HepG2 (cell line): ENCODE data around the gene ZNF644. TPM values are rescaled to one million over a fixed set of nuclear protein-coding genes. Genes with fewer than 3 reads are reported as not detected.

Experiments
- ATAC-seq: fragments of 200-7000 bp; cut with Tn5 transposase; 3 replicates; pipeline ENCODE4 v1.9.1; 2020; ENCODE audit warnings: mild to moderate bottlenecking, moderate library complexity
- BruUV-seq: library from RNA; stranded (reverse); fragments of 400-500 nt; replicated peaks from 2 replicates; lab custom pipeline; 2021; lab: Mats Ljungman, UMichigan
- CTCF ChIA-PET: fragments of 300-600 bp; formaldehyde crosslinking; extraction: SDS; loops from one replicate; lab custom pipeline; 2021; ENCODE audit warnings: low total read pairs, inconsistent platforms, low intra/inter-chr PET ratio; lab: Yijun Ruan, JAX
- POLR2A ChIA-PET: fragments of 350-600 bp; sonication (Branson Sonifier 250); formaldehyde crosslinking; loops from one replicate; lab custom pipeline; 2020; ENCODE audit warnings: antibody characterized with exemption, inconsistent platforms; lab: Yijun Ruan, JAX
- DNase-seq: peaks from one replicate; pipeline ENCODE4 v3.0.0-alpha.2; 2015; ENCODE audit warnings: low spot score
- FAIRE-seq: peaks from 3 replicates; lab custom pipeline; 2011; peaks lifted over from hg19 to GRCh38; lab: Jason Lieb, UNC
- H2AFZ ChIP-seq: one replicate; pipeline ENCODE4 v1.6.1; 2011; ENCODE audit warnings: low read length, inconsistent platforms
- H3K27ac ChIP-seq: fragments of 300-600 bp; 3 replicates; pipeline ENCODE4 v1.8.0; 2011; ENCODE audit warnings: mixed run types, mild to moderate bottlenecking, mixed read lengths, low read length, inconsistent platforms; ENCODE audit not compliant: insufficient read depth; ENCODE audit errors: extremely low read length
- H3K27me3 ChIP-seq, 2 experiments: fragments of 200-600 bp in 1 of 2; 2 replicates in 1 of 2; 3 replicates in 1 of 2; pipeline versions ENCODE4 v1.6.0 to v1.8.0; 2011; ENCODE audit warnings: low read length in 2 of 2, mild to moderate bottlenecking in 2 of 2, moderate library complexity in 2 of 2, inconsistent platforms in 1 of 2; ENCODE audit not compliant: insufficient read depth in 2 of 2, control insufficient read depth in 1 of 2
- H3K36me3 ChIP-seq, 2 experiments: fragments of 200-600 bp in 1 of 2; replicated peaks in 1 of 2; 2 replicates in 1 of 2; 3 replicates in 1 of 2; pipeline versions ENCODE4 v1.5.1 to v1.8.0; 2011; ENCODE audit warnings: low read length in 2 of 2, inconsistent platforms in 1 of 2; ENCODE audit not compliant: insufficient read depth in 2 of 2, control insufficient read depth in 1 of 2
- H3K4me1 ChIP-seq: 2 replicates; pipeline ENCODE4 v1.5.1; 2012; ENCODE audit warnings: low read length, inconsistent platforms; ENCODE audit not compliant: insufficient read depth
- H3K4me2 ChIP-seq: 2 replicates; pipeline ENCODE4 v1.6.0; 2011; ENCODE audit warnings: low read depth, low read length, inconsistent platforms
- H3K4me3 ChIP-seq, 3 experiments: fragments of 200-600 bp in 1 of 3; sonication (generic), shearing (Covaris generic) in 1 of 3; replicated peaks in 1 of 3; 2 replicates each; pipeline ENCODE4 v1.5.1; 2011 to 2016; ENCODE audit warnings: low read length in 3 of 3, inconsistent platforms in 2 of 3, low read depth in 2 of 3, mild to moderate bottlenecking in 2 of 3, control low read depth in 1 of 3, mixed read lengths in 1 of 3; ENCODE audit not compliant: insufficient read depth in 1 of 3
- H3K79me2 ChIP-seq: one replicate; pipeline ENCODE4 v1.6.1; 2011; ENCODE audit warnings: low read length, inconsistent platforms; ENCODE audit not compliant: insufficient read depth
- H3K9ac ChIP-seq: 2 replicates; pipeline ENCODE4 v1.6.0; 2011; ENCODE audit warnings: mild to moderate bottlenecking, low read depth, low read length, inconsistent platforms; ENCODE audit not compliant: insufficient read depth
- H3K9me3 ChIP-seq: 2 replicates; pipeline ENCODE4 v1.5.1; 2012; ENCODE audit warnings: mild to moderate bottlenecking, low read length
- H4K20me1 ChIP-seq: 2 replicates; pipeline ENCODE4 v1.6.0; 2011; ENCODE audit warnings: inconsistent platforms, mild to moderate bottlenecking, low read length, moderate library complexity; ENCODE audit not compliant: insufficient read depth
- CC2D1A ChIP-seq: sonication (generic); formaldehyde crosslinking; IDR thresholded peaks from 2 replicates; pipeline ENCODE4 v1.8.1; 2023; ENCODE audit warnings: mild to moderate bottlenecking, missing genetic modification reagents
- KLF11 ChIP-seq: IDR thresholded peaks from 2 replicates; pipeline ENCODE4 v1.6.1; 2016; ENCODE audit warnings: missing compliant biosample characterization
- MTF2 ChIP-seq: sonication (generic); formaldehyde crosslinking; IDR thresholded peaks from 2 replicates; pipeline ENCODE4 v1.5.0; 2020; ENCODE audit warnings: missing genetic modification reagents, borderline replicate concordance
- MYNN ChIP-seq: sonication (generic); formaldehyde crosslinking; IDR thresholded peaks from 2 replicates; pipeline ENCODE4 v1.4.0; 2020; ENCODE audit warnings: mild to moderate bottlenecking, low read depth, missing genetic modification reagents
- SUZ12 ChIP-seq: fragments of 150-350 bp; IDR thresholded peaks from 2 replicates; pipeline ENCODE4 v1.6.1; 2014; ENCODE audit warnings: low read depth, low read length
- TRAFD1 ChIP-seq: sonication (generic); formaldehyde crosslinking; IDR thresholded peaks from 2 replicates; pipeline ENCODE4 v1.5.1; 2020; ENCODE audit warnings: missing genetic modification reagents, mild to moderate bottlenecking, borderline replicate concordance
- ZFP90 ChIP-seq: sonication (generic); formaldehyde crosslinking; IDR thresholded peaks from 2 replicates; pipeline ENCODE4 v1.8.0; 2022; ENCODE audit warnings: missing genetic modification reagents, mild to moderate bottlenecking, inconsistent platforms, borderline replicate concordance
- ZFYVE20 ChIP-seq: sonication (generic); formaldehyde crosslinking; IDR thresholded peaks from 2 replicates; pipeline ENCODE4 v1.8.0; 2023; ENCODE audit warnings: low read depth, mild to moderate bottlenecking, moderate library complexity, missing genetic modification reagents, borderline replicate concordance
- ZNF253 ChIP-seq: sonication (generic); formaldehyde crosslinking; IDR thresholded peaks from 2 replicates; pipeline ENCODE4 v1.8.0; 2022; ENCODE audit warnings: mild to moderate bottlenecking, missing genetic modification reagents, borderline replicate concordance
- ZNF282 ChIP-seq: fragments of 450-650 bp; IDR thresholded peaks from 2 replicates; pipeline ENCODE4 v1.6.1; 2018; ENCODE audit not compliant: partially characterized antibody
- ZNF530 ChIP-seq: sonication (generic); formaldehyde crosslinking; IDR thresholded peaks from 2 replicates; pipeline ENCODE4 v1.5.0; 2020; ENCODE audit warnings: low read depth, mild to moderate bottlenecking, missing genetic modification reagents
- ZNF724P ChIP-seq: sonication (generic); formaldehyde crosslinking; IDR thresholded peaks from 2 replicates; pipeline ENCODE4 v1.8.0; 2022; ENCODE audit warnings: missing genetic modification reagents, borderline replicate concordance
- WGBS: methylation state at CpG from one replicate; pipeline ENCODE4 v1.1.6; 2017; ENCODE audit warnings: low lambda C conversion rate; 5-methylcytosine and 5-hydroxymethylcytosine counted together
- in situ Hi-C: cut with HindIII; loops from 2 replicates; pipeline ENCODE4 v1.10.0; 2017; ENCODE audit warnings: low pct_unique_long_range_greater_than_20kb; ENCODE audit not compliant: extremely low pct_ligation_motif_present
- intact Hi-C: fragments of 100-400 bp; cut with micrococcal nuclease; formaldehyde crosslinking; loops from one replicate; pipeline ENCODE4 v1.10.0; 2022; ENCODE audit not compliant: unreplicated experiment
- polyA plus RNA-seq, 8 experiments: library from polyadenylated mRNA; depleted of rRNA in 3 of 8; stranded (reverse) in 7 of 8; unstranded in 1 of 8; fragments of >200 nt; fragmentation: Illumina TruSeq in 4 of 8; extraction: Trizol in 4 of 8; gene quantifications; 2 replicates each; pipeline versions ENCODE4 v1.2.1 to v1.2.3, GENCODE V29; 2011 to 2016; ENCODE audit warnings: low read depth in 4 of 8, missing spikeins in 1 of 8, mixed read lengths in 1 of 8; ENCODE audit not compliant: insufficient read depth in 1 of 8
- total RNA-seq, 5 experiments: library from RNA; depleted of rRNA; stranded (reverse); fragments of >200 nt; fragmentation: Illumina TruSeq; extraction: Trizol; gene quantifications; 2 replicates each; pipeline ENCODE4 v1.2.3, GENCODE V29; 2016; ENCODE audit warnings: low read depth in 1 of 5

The ZNF644 gene
- total and polyA plus RNA-seq, 2 of the 13 experiments (the other 11 are each of a cell fraction or from before 2014, with no cell fraction given): 17.7 to 51.7 TPM

- no peak for TF ChIP-seq ZNF530 (CRISPR knock-in tag)
- no peak for TF ChIP-seq ZNF253 (CRISPR knock-in tag)
- TF ChIP-seq TRAFD1 (CRISPR knock-in tag): no peak
- TF ChIP-seq ZNF724P (CRISPR knock-in tag): no peak
- TF ChIP-seq ZFP90: no peak
- no peak for TF ChIP-seq KLF11 (CRISPR knock-in tag)
- no peak for TF ChIP-seq ZFYVE20 (CRISPR knock-in tag)
- TF ChIP-seq, all 625 proteins: peak for 0
Observed at GRCh38 chr1:90970208-90970607, 51.6 kb downstream of the ZNF644 start (continued).

GRCh38 chr1:90969241-90969640, 52.6 kb downstream of the ZNF644 start:
- Histone ChIP-seq H3K9ac (no peak overlapping the region), H2AFZ (no peak overlapping the region), H3K4me3 (no peak overlapping the region), H3K9me3 (no peaks in the 10 kb centered on the region), H3K4me1 (no peaks in the 10 kb centered on the region), H3K36me3 (peaks cover 3 to 11% of the 10 kb centered on the region in 2 experiments; a peak in 3 of 5 replicates)
- BruUV-seq: no TSS peak
- no peak for FAIRE-seq
- in situ Hi-C loops: no loop called here
- CTCF ChIA-PET: no interaction called here
- intact Hi-C loops: loop anchor here (10.0 kb wide), 1 partner anchor 196 kb away; no protein-coding TSS in a partner anchor
- TF ChIP-seq MYNN (CRISPR knock-in tag) (no peak), SUZ12 (no peak), ZNF282 (no peak), MTF2 (CRISPR knock-in tag) (no peak), CC2D1A (CRISPR knock-in tag) (no peak)
- TF ChIP-seq, all 625 proteins: peak for 0
- no peak overlapping the region for H3K4me2 ChIP-seq
- H3K27me3 ChIP-seq: no peaks in the 10 kb centered on the region
- POLR2A ChIA-PET: no interaction called here
- peaks cover 38% of the 10 kb centered on the region for H3K79me2 ChIP-seq
- H4K20me1 ChIP-seq: peaks cover 10% of the 10 kb centered on the region
- ATAC-seq: no peak
- 94% methylated on average over 3 of the region's 3 CpGs for WGBS
- no peak overlapping the region for H3K27ac ChIP-seq
- no peak for DNase-seq
